Smooth muscle cell of the pulmonary artery (primary cell): Measurements from ENCODE around the gene FGF1. TPM values are rescaled to one million over a fixed set of nuclear protein-coding genes. Genes with fewer than 3 reads are reported as not detected.

Source experiments
- total RNA-seq: library from RNA; depleted of rRNA; stranded (reverse); fragments of >200 nt; gene quantifications from 2 replicates; pipeline ENCODE4 v1.2.3, GENCODE V29; 2014

The FGF1 gene
- total RNA-seq = 4.1 and 10.4 TPM in 2 replicates

GRCh38 chr5:142685418-142686209 is at the start of gene FGF1:
TSS of gene FGF1 (minus strand) at chr5:142686090. CDS start at chr5:142614127, 71,963 bp downstream.

Other genes starting within 250 kb of the FGF1 start
- gene ARHGAP26, start 84.3 kb upstream of the FGF1 start, total RNA-seq = 7.4 and 8.2 TPM in 2 replicates